ENCODE data around the gene CCDC190.
A peak's percentile ranks its signal among the peaks of the same experiment; 100 is the strongest.
"Not testable (repeated sequence)": the region's sequence is repeated elsewhere in the genome, so short reads cannot be mapped to it uniquely, and the experiment has no call there.

CCDC190 gene

DNA sequence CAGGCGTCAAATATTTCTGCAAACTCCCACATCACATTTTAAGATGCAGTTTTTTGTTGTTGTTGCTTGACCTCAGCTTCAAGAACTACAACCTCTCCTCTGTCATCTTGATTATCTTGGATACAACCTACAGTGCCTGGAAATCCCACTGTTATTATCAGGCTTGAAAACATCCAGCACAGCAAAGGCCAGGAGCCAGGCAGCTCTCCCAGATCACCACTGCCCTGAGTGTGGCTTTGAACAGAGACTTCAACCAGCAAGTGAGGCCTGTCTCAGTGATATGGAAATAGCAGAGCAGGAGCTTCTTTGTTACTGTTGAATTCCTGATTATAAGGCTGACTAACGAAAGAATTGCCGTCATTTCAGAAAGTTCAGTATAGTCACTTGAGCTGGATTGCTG, 28.5 kb downstream of the CCDC190 start:
- DNase-seq (ENCODE audit: low spot score) = no peak

DNA sequence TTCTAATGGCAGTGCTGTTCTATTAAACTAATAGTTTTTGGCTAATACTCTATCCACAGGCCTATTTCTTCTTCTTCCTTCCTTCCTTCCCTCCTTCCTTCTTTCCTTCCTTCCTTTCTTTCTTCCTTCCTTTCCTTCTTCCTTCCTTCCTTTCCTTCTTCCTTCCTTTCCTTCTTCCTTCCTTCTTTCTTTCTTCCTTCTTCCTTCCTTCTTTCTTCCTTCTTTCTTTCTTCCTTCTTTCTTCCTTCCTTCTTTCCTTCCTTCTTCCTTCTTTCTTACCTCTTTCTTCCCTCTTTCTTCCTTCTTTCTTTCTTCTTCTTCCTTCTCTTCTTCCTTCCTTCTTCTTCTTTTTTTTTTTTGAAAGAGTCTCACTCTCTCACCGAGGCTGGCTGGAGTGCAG, 31.7 kb downstream of the CCDC190 start:
- no peak for DNase-seq (ENCODE audit: low spot score)

DNA sequence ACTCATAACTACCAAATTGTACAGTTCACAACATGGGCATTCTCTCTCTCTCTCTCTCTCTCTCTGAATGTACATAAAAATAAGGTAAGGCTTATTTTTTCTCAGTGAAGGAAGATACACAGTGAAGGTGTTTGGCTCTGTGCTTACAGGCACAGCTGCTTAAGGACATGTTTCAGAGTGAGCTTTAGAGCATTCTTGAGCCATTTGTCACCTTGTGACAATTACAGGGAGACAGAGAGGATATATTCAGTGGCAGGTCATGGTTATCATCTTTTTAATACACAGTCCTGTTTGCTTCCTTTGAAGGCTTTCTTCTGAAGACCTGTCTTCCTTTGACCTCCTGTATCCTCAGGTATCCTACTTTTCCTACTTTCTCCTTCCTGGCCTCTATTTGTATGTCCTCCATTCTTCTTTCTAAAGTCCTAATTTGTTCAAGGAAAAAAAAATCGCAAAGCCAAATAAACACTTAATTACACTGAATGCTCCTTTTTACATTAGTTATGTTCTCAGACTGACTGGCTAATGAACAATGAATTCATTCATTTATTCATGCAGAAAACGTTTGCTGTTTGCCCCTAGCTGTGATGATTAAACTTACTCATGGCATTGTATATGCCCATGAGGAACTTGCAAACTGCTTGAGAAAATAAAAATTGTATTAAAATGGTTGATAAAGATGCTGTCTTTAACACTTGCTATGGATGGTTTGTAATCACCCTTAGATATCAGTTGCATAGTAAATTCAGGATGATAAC, 37.0 kb downstream of the CCDC190 start:
- DNase-seq (ENCODE audit: low spot score) = peak; percentile 30

DNA sequence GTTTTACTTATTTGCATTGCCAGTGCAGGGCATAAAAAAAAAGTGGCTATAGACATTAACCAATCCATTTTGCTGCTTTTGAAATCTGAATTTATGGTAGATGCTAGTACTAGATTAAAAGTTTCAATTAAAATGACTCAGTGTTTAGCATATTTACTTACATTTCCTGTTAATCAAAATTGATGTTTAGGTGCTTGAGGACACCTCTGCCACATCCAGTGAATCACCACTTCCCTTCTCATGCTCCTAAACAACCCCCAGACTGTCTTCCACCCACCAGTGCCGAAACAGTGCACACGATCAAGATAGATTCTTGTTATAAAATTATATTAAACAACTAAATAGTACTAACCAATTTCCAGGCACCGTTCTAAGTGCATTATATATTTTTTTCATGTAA, 37.7 kb downstream of the CCDC190 start:
- no peak for DNase-seq (ENCODE audit: low spot score)

DNA sequence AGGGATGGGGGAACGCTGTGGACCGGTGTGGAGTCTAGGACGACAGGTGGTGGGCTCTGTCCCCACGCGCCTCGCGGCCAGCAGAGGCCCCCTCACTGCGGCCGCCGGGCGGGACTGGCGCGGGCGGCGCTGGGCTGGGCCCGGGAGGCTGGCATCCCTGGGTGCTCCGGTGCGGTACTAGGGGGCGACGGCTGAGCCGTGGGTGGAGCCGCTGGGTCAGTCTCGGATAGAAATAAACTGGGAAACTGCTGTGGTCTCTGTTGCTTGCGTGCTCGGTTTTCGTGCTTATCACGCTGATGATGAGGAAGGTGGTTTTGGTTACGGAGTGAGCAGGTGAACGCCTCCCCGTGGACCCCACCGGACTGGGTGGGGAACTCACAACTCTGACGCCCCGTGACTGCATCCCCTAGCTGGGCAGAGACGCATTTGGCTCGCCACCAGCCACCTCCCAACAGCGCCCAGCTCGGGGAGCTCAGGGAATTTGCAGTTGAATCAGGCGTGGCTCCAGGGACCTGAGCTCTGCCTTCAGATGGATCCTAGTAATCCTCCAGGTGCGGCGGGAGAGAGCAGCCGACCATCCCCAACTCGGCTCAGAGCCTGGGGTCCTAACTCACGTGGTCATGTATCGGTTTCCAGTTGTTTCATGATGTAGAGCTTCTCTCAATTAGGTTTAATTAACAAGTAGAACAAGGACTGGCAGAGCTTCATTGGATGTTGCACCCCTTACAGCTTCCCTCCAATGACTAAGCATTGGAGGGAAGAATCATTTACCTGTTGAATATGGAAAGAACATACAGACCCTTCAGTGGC, 38.4 kb downstream of the CCDC190 start:
- DNase-seq (ENCODE audit: low spot score) = peak; percentile 32

DNA sequence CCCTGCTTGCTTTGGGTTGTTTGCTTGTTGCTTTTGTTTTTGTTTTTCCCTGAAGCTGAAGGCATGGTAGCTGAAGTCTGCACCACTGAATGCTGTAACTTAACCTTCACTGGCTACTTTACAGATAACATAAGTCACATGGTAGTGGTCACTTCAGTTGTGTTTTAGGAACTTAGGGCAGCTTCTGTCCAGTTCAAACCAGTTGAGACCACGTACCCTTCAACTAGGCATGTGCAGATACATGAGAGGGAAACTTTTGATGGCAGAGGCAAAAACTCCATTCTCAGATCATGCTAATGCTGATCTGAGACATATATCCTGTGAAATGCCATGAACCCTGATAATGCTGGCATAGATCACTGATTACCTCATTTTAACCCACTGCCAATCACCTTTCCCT, 42.3 kb downstream of the CCDC190 start:
- not testable (repeated sequence) for DNase-seq (ENCODE audit: low spot score)

DNA sequence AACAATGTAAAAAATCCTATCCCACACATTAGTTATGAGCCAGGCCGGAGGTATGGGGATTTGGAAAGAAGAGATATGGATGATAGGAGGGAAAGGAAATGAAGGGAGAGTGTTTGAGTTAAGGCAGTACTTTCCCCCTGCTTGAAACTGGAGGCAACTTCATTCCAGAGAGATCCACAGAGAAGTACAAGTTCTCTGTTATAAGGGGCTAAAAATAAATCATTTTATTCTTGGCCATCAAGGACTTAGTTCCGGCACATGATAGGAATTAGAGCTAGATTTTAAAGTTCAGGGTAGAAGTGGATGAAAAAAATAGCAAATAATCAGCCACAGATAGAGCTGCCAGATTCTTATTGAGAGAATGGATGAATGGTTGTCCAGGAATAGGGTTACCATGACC, 42.8 kb downstream of the CCDC190 start:
- not testable (repeated sequence) for DNase-seq (ENCODE audit: low spot score)

DNA sequence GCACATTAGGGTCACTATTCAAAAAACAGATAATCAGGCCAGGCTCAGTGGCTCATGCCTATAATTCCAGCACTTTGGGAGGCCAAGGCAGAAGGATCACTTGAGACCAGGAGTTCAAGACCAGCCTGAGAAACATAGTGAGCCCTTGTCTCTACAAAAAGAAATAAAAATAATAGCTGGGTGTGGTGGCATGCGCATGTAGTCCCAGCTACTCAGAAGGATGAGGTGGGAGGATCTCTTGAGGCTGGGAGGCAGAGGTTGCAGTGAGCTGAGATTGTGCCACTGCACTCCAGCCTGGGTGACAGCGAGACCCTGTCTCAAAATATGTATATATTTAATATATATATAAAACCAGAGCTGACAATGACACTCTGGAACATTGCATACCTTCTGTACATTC, 48.6 kb downstream of the CCDC190 start:
- not testable (repeated sequence) for DNase-seq (ENCODE audit: low spot score)

DNA sequence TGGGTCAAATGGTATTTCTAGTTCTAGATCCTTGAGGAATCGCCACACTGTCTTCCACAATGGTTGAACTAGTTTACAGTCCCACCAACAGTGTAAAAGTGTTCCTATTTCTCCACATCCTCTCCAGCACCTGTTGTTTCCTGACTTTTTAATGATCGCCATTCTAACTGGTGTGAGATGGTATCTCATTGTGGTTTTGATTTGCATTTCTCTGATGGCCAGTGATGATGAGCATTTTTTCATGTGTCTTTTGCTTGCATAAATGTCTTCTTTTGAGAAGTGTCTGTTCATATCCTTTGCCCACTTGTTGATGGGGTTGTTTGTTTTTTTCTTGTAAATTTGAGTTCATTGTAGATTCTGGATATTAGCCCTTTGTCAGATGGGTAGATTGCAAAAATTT, 53.5 kb downstream of the CCDC190 start:
- DNase-seq (ENCODE audit: low spot score) = not testable (repeated sequence)
